Esophagus squamous epithelium (tissue), 5 donors: Measurements from ENCODE around the gene ITGAX. TPM values are rescaled to one million over a fixed set of nuclear protein-coding genes. Genes with fewer than 3 reads are reported as not detected.
A peak's percentile ranks its signal among the peaks of the same experiment; 100 is the strongest.

ENCODE experiments used
- DNase-seq: peaks from one replicate; lab custom pipeline; 2025; lab: John Stamatoyannopoulos, UW
- H3K27ac ChIP-seq, 4 donors: fragments of 200-600 bp; sonication (generic); one replicate each; pipeline ENCODE4 v1.5.1; 2016 to 2019; ENCODE audit warnings: mild to moderate bottlenecking in 1 of 4
- H3K27me3 ChIP-seq, 4 donors: fragments of 200-600 bp; sonication (generic); 1 replicate in 3 of 4; 2 replicates in 1 of 4; pipeline versions ENCODE4 v1.5.1 to v1.6.0; 2017 to 2021; ENCODE audit warnings: antibody characterized with exemption in 1 of 4
- H3K36me3 ChIP-seq, 3 donors: fragments of 200-600 bp; sonication (generic); one replicate each; pipeline ENCODE4 v1.5.1; 2016 to 2019
- H3K4me1 ChIP-seq, 3 donors: fragments of 200-600 bp; sonication (generic); one replicate each; pipeline ENCODE4 v1.5.1; 2017 to 2019
- H3K4me3 ChIP-seq, 4 donors: fragments of 200-600 bp; sonication (generic); 1 replicate in 3 of 4; 2 replicates in 1 of 4; pipeline ENCODE4 v1.5.1; 2016 to 2019; ENCODE audit warnings: mild to moderate bottlenecking in 2 of 4, moderate library complexity in 1 of 4
- H3K9me3 ChIP-seq, 3 donors: fragments of 200-600 bp; sonication (generic); one replicate each; pipeline ENCODE4 v1.5.1; 2016 to 2019
- POLR2A ChIP-seq, 4 donors: fragments of 450-650 bp; IDR thresholded peaks; one replicate each; pipeline ENCODE4 v1.6.1; 2017; ENCODE audit warnings: antibody characterized with exemption in 4 of 4, mild to moderate bottlenecking in 4 of 4, moderate library complexity in 3 of 4
- WGBS, 2 donors: methylation state at CpG; one replicate each; pipeline ENCODE4 v1.1.5; 2018; 5-methylcytosine and 5-hydroxymethylcytosine counted together
- intact Hi-C: fragments of 100-400 bp; cut with DNase I; formaldehyde crosslinking; loops from one replicate; pipeline ENCODE4 v1.15.0; 2022
- total RNA-seq, 4 donors: library from RNA; depleted of rRNA; stranded (reverse); fragments of >200 nt; gene quantifications; one replicate each; pipeline ENCODE4 v1.1.0, GENCODE V29; 2016
- TF ChIP-seq, protein P1 (sequence below), 6 experiments: fragments of 450-650 bp in 4 of 6; fragments of 200-600 bp in 2 of 6; sonication (generic) in 2 of 6; IDR thresholded peaks; one replicate each; pipeline ENCODE4 v1.5.1; 2016 to 2019; ENCODE audit warnings: antibody characterized with exemption in 6 of 6, mild to moderate bottlenecking in 4 of 6, moderate library complexity in 4 of 6
- donor health status: DM: yes; HTN: yes; CAD: no.

The ITGAX gene
- total RNA-seq, 4 donors from 2014 or later, result 0.82 to 4.5 (median 1.8) TPM

DNA sequence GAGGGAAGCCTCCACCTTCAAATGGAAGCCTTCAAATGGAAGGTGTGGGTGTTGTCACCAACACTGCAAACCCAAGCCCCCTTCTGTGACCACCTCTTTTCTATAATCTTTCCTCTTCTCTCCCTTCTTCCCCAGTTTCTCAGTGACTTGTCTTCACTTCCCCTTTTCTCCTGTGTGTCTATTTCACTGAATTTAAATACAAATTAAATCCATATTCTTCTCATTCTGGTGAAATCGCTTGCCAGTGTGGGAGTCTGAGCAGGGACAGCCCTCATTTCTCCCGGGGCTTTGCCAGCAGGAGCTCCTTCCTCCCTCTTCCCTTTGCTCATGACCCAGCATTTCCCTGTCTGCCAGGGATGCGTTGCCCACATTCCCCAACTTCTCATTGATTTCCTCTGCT, 6.4 kb upstream of the ITGAX start:
- TF ChIP-seq, protein P1, sequence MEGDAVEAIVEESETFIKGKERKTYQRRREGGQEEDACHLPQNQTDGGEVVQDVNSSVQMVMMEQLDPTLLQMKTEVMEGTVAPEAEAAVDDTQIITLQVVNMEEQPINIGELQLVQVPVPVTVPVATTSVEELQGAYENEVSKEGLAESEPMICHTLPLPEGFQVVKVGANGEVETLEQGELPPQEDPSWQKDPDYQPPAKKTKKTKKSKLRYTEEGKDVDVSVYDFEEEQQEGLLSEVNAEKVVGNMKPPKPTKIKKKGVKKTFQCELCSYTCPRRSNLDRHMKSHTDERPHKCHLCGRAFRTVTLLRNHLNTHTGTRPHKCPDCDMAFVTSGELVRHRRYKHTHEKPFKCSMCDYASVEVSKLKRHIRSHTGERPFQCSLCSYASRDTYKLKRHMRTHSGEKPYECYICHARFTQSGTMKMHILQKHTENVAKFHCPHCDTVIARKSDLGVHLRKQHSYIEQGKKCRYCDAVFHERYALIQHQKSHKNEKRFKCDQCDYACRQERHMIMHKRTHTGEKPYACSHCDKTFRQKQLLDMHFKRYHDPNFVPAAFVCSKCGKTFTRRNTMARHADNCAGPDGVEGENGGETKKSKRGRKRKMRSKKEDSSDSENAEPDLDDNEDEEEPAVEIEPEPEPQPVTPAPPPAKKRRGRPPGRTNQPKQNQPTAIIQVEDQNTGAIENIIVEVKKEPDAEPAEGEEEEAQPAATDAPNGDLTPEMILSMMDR (IDR thresholded peaks at IDR 0.05), result no peak
- TF ChIP-seq POLR2A (IDR thresholded peaks at IDR 0.05), result no peak
- Histone ChIP-seq H3K9me3 (no peaks in the 10 kb centered on the region), H3K27ac (no peak overlapping the region), H3K36me3 (no peaks in the 10 kb centered on the region), H3K4me3 (no peak overlapping the region), H3K27me3 (peaks cover 0 to 29% (median 0%) of the 10 kb centered on the region in 4 donors), H3K4me1 (no peaks in the 10 kb centered on the region)
- intact Hi-C loops, result no loop called here
- 40 to 42% methylated on average over 3 of the region's 3 CpGs for WGBS, 2 donors
- DNase-seq, result no peak

DNA sequence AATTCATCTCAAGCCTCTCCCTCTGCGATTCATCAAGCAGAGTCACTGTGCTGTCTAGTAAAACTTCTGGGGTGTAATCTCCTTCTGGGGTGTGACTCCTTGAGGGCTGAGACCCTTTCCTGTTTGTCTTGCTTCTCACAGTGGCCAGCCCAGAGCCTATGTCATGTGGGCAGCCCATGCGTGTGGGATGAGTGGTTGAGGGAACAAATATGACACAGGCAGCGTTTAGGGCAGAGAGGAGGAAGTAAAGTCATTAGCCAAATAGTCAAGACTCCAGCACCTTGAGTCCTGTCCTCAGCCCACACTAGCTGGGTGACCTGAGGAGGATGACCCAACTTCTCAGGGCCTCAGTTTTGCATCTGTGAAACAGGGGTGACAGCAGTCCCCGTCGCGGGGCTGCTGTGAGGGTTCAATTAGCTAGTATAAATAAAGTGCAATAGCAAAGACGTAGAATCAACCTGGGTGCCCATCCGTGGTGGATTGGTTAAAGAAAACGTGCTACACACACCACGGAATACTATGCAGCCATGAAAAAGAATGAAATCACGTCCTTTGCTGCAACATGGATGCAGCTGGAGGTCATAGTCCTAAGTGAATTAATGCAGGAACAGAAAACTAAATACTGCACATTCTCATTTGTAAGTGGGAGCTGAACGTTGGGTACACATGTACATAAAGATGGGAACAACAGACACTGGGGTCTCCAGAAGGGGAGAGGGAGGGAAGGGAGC, 4.5 kb upstream of the ITGAX start:
- 67 to 81% methylated on average over 10 to 12 of the region's 12 CpGs for WGBS, 2 donors
- no peak overlapping the region for H3K27ac ChIP-seq
- H3K27me3 ChIP-seq, result peaks cover 0 to 29% (median 0%) of the 10 kb centered on the region in 4 donors
- no peak overlapping the region for H3K4me3 ChIP-seq
- peaks cover 0 to 8% (median 0%) of the 10 kb centered on the region in 3 donors for H3K4me1 ChIP-seq
- H3K9me3 ChIP-seq, result no peaks in the 10 kb centered on the region
- intact Hi-C loops, result no loop called here
- TF ChIP-seq, protein P1 (IDR thresholded peaks at IDR 0.05), result no peak
- TF ChIP-seq POLR2A (IDR thresholded peaks at IDR 0.05), result peak in 1 of 4 donors; percentile 18
- no peak for DNase-seq
- no peaks in the 10 kb centered on the region for H3K36me3 ChIP-seq

DNA sequence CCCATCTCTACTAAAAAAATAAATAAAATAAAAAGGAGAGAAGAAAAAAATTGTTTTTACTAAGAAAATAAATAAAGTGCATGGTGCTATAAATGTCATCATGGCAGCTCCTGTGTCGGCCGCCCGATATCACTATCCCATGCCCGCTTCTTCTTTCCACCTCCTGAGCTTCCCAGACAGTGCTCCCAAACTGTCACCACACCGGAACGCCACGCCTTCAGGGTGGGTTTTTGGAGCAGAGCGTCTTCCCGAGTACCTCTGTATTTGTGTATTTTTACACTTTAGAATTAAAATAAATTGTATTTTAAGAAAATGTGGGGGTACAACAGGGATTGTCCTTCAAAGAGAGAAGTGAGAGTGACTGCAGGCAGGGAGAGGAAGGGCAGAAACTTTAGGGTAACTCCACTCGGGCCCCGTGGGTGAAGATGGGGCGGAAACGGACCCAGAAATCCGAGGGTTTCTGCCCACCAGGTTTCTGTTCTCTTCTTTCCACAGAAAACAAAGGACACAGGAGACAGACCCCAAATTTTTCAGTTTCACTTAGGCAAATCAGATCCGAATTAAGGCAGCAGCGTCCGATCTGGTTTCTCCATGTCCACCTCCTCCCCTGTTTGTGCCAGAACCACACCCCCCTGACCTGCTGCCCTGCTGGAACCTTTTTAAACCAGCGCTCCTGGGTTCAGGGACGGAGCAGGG, 3.6 kb upstream of the ITGAX start:
- no peak for DNase-seq
- Histone ChIP-seq H3K27me3 (peaks cover 0 to 29% (median 0%) of the 10 kb centered on the region in 4 donors), H3K4me3 (no peak overlapping the region), H3K9me3 (no peaks in the 10 kb centered on the region), H3K4me1 (peaks cover 0 to 8% (median 0%) of the 10 kb centered on the region in 3 donors), H3K27ac (peak overlapping the region in 3 of 4 donors; percentile 0 to 69 (median 54)), H3K36me3 (no peaks in the 10 kb centered on the region)
- TF ChIP-seq, protein P1 (IDR thresholded peaks at IDR 0.05), result no peak
- TF ChIP-seq POLR2A (IDR thresholded peaks at IDR 0.05), result no peak
- 61 to 76% methylated on average over 18 of the region's 19 CpGs for WGBS, 2 donors
- intact Hi-C loops, result no loop called here

DNA sequence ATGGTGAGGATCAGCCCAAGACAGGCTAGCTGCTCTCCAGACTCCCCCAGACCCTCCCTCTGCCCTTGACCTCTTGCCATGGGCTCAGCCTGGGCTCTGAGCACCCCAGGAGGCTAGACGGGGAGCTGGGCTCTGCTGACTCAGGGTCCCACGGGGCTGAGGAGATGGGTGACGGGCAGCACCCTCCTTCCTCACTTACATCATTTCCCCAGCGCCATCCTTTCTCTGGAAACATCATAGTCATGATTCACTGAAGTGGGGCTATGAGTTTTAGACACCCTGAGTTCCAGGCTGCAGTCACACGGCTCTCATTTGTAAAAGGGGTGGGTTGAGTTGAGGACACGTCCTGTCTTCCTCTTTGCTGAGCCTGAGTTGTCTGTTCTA, 3.0 kb upstream of the ITGAX start:
- Histone ChIP-seq H3K4me3 (no peak overlapping the region), H3K9me3 (no peaks in the 10 kb centered on the region), H3K4me1 (peaks cover 0 to 8% (median 0%) of the 10 kb centered on the region in 3 donors), H3K27me3 (peaks cover 0 to 29% (median 0%) of the 10 kb centered on the region in 4 donors), H3K36me3 (no peaks in the 10 kb centered on the region), H3K27ac (peak overlapping the region in 3 of 4 donors; percentile 0 to 69 (median 54))
- no peak for DNase-seq
- no peak for TF ChIP-seq POLR2A (IDR thresholded peaks at IDR 0.05)
- TF ChIP-seq, protein P1 (IDR thresholded peaks at IDR 0.05), result no peak
- intact Hi-C loops, result no loop called here
- 34% methylated on average over 6 of the region's 6 CpGs; no CpG with 5 or more reads in 1 of the 2 donors for WGBS, 2 donors
